Measurements from ENCODE around the gene ZFC3H1. TPM values are rescaled to one million over a fixed set of nuclear protein-coding genes. Genes with fewer than 3 reads are reported as not detected.

The ZFC3H1 gene
- total RNA-seq, 2 donors from 2014 or later: 20.8 to 45.2 TPM

GRCh38 chr12:71642264-71642663, 21.4 kb downstream of the ZFC3H1 start:
- intact Hi-C loops (cut with DNase I): loop anchor here (10.0 kb wide), 1 partner anchor 227 kb away; no protein-coding TSS in a partner anchor
- H3K27ac ChIP-seq: no peak overlapping the region
- TF ChIP-seq CTCF (IDR thresholded peaks at IDR 0.05) (no peak), POLR2AphosphoS5 (IDR thresholded peaks at IDR 0.05) (no peak), POLR2A (IDR thresholded peaks at IDR 0.05) (no peak)
- H3K4me1 ChIP-seq (replicated peaks): no peaks in the 10 kb centered on the region
- DNase-seq (ENCODE audit: low spot score): no peak
- 58% methylated on average over 2 of the region's 2 CpGs for WGBS
- H3K27me3 ChIP-seq (replicated peaks; ENCODE audit: insufficient read depth): no peaks in the 10 kb centered on the region
- H3K36me3 ChIP-seq: no peaks in the 10 kb centered on the region
- H3K9me3 ChIP-seq: no peaks in the 10 kb centered on the region
- no peak overlapping the region for H3K4me3 ChIP-seq

DNA sequence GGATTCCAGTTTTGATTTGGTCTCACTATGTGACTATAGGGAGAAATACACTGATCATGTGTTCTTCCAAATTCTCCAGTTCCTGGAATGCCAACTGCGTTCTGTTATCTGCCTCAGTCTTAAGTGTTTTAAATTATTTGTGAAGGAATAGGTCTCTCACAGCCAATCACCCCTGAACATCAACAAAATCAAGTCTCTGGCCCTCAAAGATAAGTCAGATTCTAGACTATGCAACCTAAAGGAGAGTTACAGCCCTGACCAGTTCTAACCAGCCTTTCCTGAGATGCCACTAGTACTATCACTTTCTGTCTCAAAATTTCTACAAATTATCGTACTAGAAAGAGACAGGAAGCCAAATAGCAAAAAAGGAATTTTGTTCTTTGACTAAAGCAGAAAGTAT, 22.3 kb downstream of the ZFC3H1 start:
- DNase-seq (ENCODE audit: low spot score): no peak
- H3K36me3 ChIP-seq: no peaks in the 10 kb centered on the region
- H3K4me3 ChIP-seq: no peak overlapping the region
- no peak for TF ChIP-seq CTCF (IDR thresholded peaks at IDR 0.05)
- TF ChIP-seq POLR2A (IDR thresholded peaks at IDR 0.05): no peak
- no peak for TF ChIP-seq POLR2AphosphoS5 (IDR thresholded peaks at IDR 0.05)
- H3K9me3 ChIP-seq: no peaks in the 10 kb centered on the region
- H3K27ac ChIP-seq: no peak overlapping the region
- H3K27me3 ChIP-seq (replicated peaks; ENCODE audit: insufficient read depth): no peaks in the 10 kb centered on the region
- intact Hi-C loops (cut with DNase I): loop anchor here (10.0 kb wide), 1 partner anchor 227 kb away; no protein-coding TSS in a partner anchor
- no peaks in the 10 kb centered on the region for H3K4me1 ChIP-seq (replicated peaks)
- 90% methylated on average over 2 of the region's 2 CpGs for WGBS

- Histone ChIP-seq H3K4me1 (replicated peaks) (no peaks in the 10 kb centered on the region), H3K27me3 (replicated peaks; ENCODE audit: insufficient read depth) (no peaks in the 10 kb centered on the region), H3K4me3 (no peak overlapping the region), H3K27ac (no peak overlapping the region), H3K36me3 (no peaks in the 10 kb centered on the region), H3K9me3 (no peaks in the 10 kb centered on the region)
- 79% methylated on average over 2 of the region's 2 CpGs for WGBS
- no peak for TF ChIP-seq POLR2AphosphoS5 (IDR thresholded peaks at IDR 0.05)
- TF ChIP-seq CTCF (IDR thresholded peaks at IDR 0.05): no peak
- no peak for TF ChIP-seq POLR2A (IDR thresholded peaks at IDR 0.05)
- intact Hi-C loops (cut with DNase I): loop anchor here (10.0 kb wide), 1 partner anchor 226 kb away; no protein-coding TSS in a partner anchor
- DNase-seq (ENCODE audit: low spot score): no peak
Measured at GRCh38 chr12:71640316-71640715, 23.3 kb downstream of the ZFC3H1 start.

GRCh38 chr12:71639341-71639760, 24.3 kb downstream of the ZFC3H1 start:
- intact Hi-C loops (cut with DNase I): no loop called here
- TF ChIP-seq CTCF (IDR thresholded peaks at IDR 0.05) (no peak), POLR2A (IDR thresholded peaks at IDR 0.05) (no peak), POLR2AphosphoS5 (IDR thresholded peaks at IDR 0.05) (no peak)
- WGBS: 64% methylated on average over 2 of the region's 2 CpGs
- H3K4me1 ChIP-seq (replicated peaks): no peaks in the 10 kb centered on the region
- no peaks in the 10 kb centered on the region for H3K36me3 ChIP-seq
- no peak overlapping the region for H3K4me3 ChIP-seq
- no peaks in the 10 kb centered on the region for H3K9me3 ChIP-seq
- no peak overlapping the region for H3K27ac ChIP-seq
- DNase-seq (ENCODE audit: low spot score): no peak
- H3K27me3 ChIP-seq (replicated peaks; ENCODE audit: insufficient read depth): no peaks in the 10 kb centered on the region

GRCh38 chr12:71638499-71638898, 25.1 kb downstream of the ZFC3H1 start:
- DNase-seq (ENCODE audit: low spot score): no peak
- no peaks in the 10 kb centered on the region for H3K9me3 ChIP-seq
- intact Hi-C loops (cut with DNase I): no loop called here
- no peak overlapping the region for H3K4me3 ChIP-seq
- no peaks in the 10 kb centered on the region for H3K4me1 ChIP-seq (replicated peaks)
- no peaks in the 10 kb centered on the region for H3K27me3 ChIP-seq (replicated peaks; ENCODE audit: insufficient read depth)
- no peak overlapping the region for H3K27ac ChIP-seq
- no peaks in the 10 kb centered on the region for H3K36me3 ChIP-seq
- TF ChIP-seq CTCF (IDR thresholded peaks at IDR 0.05) (no peak), POLR2AphosphoS5 (IDR thresholded peaks at IDR 0.05) (no peak), POLR2A (IDR thresholded peaks at IDR 0.05) (no peak)
